Ovary (tissue), 9 donors: ENCODE data around the gene KISS1. TPM values are rescaled to one million over a fixed set of nuclear protein-coding genes. Genes with fewer than 3 reads are reported as not detected.
A peak's percentile ranks its signal among the peaks of the same experiment; 100 is the strongest.

Source experiments
- DNase-seq, 5 donors: peaks; one replicate each; pipeline ENCODE4 v3.0.0-alpha.2; 2019 to 2020
- H3K27ac ChIP-seq, 2 donors: fragments of 200-600 bp; one replicate each; pipeline versions ENCODE4 v1.5.1 to v1.8.0; 2019 to 2022
- H3K27me3 ChIP-seq: fragments of 200-600 bp; one replicate; pipeline ENCODE4 v1.8.0; 2022
- H3K36me3 ChIP-seq: fragments of 200-600 bp; sonication (generic); one replicate; pipeline ENCODE4 v1.5.1; 2019
- H3K4me1 ChIP-seq: one replicate; pipeline ENCODE4 v1.8.1; 2013; ENCODE audit warnings: mild to moderate bottlenecking, moderate library complexity; ENCODE audit not compliant: insufficient read depth
- H3K4me3 ChIP-seq: fragments of 200-600 bp; sonication (generic); one replicate; pipeline ENCODE4 v1.5.1; 2017
- H3K9me3 ChIP-seq, 2 donors: fragments of 200-600 bp in 1 of 2; sonication (generic) in 1 of 2; one replicate each; pipeline versions ENCODE4 v1.5.1 to v1.8.1; 2013 to 2019; ENCODE audit warnings: mild to moderate bottlenecking in 1 of 2, moderate library complexity in 1 of 2
- EP300 ChIP-seq: sonication (generic); formaldehyde crosslinking; IDR thresholded peaks from one replicate; pipeline ENCODE4 v1.6.1; 2017; ENCODE audit warnings: antibody characterized with exemption
- POLR2A ChIP-seq: fragments of 450-650 bp; IDR thresholded peaks from one replicate; pipeline ENCODE4 v1.6.1; 2017; ENCODE audit warnings: antibody characterized with exemption, mild to moderate bottlenecking, moderate library complexity
- WGBS, 3 donors: extraction: QIAGEN DNeasy Blood & Tissue Kit in 1 of 3; methylation state at CpG; one replicate each; pipeline versions ENCODE4 v1.1.5 to v1.1.7; 2013 to 2017; 5-methylcytosine and 5-hydroxymethylcytosine counted together
- intact Hi-C, 4 donors: fragments of 100-400 bp; cut with DNase I; formaldehyde crosslinking; loops; one replicate each; pipeline versions ENCODE4 v1.11.0 to v1.15.1; 2022 to 2023
- polyA plus RNA-seq, 2 donors: library from polyadenylated mRNA; stranded (reverse); fragments of 200-250 nt in 1 of 2; fragments of 350-450 nt in 1 of 2; fragmentation: Illumina TruSeq in 1 of 2; extraction: RNeasy Lipid Tissue Mini Kit (QIAGEN cat#74804) in 1 of 2; gene quantifications; one replicate each; pipeline ENCODE4 v1.2.3, GENCODE V29; 2013 to 2014
- total RNA-seq, 7 donors: library from RNA; depleted of rRNA in 2 of 7; stranded (reverse); fragments of >200 nt in 2 of 7; fragmentation: NEBNext Ultra II Directional in 3 of 7; extraction: Animal tissue kit (Norgen Biotek cat#: 25700) in 3 of 7; gene quantifications; one replicate each; pipeline versions ENCODE4 v1.1.0 to v1.2.4, GENCODE V29; 2016 to 2023
- TF ChIP-seq, protein P1 (sequence below), 3 donors: fragments of 450-650 bp in 2 of 3; fragments of 200-600 bp in 1 of 3; IDR thresholded peaks; one replicate each; pipeline versions ENCODE4 v1.5.1 to v1.8.0; 2016 to 2022; ENCODE audit warnings: antibody characterized with exemption in 3 of 3, mild to moderate bottlenecking in 1 of 3
- donor health status: DM: no; HTN: no; CAD: no; lungs with moderate emphysema.
- donor health status: DM: no; HTN: no; CAD: no.
- donor health status: Bipolar disorder and iron deficiency.
- donor health status: DM: yes; HTN: yes; CAD: no.
- donor health status: DM: no; HTN: no; CAD: no.
- donor health status: DM: yes; HTN: yes; CAD: no.

Gene KISS1
- total and polyA plus RNA-seq, 9 donors, result 0.35 TPM; not detected in 8

DNA sequence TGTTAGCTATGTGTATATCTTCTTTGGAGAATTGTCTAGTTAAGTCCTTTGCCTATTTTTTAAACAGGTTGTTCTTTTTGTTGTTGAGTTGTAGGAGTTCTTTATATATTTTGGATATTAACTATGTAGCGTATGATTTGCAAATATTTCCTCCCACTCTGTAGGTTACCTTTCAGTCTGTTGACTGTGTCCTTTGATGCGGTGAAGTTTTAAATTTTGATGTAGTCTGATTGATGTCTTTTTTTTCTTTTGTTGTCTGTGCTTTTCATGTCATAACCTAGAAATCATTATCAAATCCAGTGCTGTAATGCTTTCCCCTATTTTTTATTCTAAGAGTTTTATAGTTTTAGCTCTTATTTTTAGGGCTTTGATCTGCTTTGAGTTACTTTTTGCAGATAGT is 8.7 kb upstream of the KISS1 start:
- no peak for TF ChIP-seq EP300
- TF ChIP-seq POLR2A, result no peak
- TF ChIP-seq, protein P1, sequence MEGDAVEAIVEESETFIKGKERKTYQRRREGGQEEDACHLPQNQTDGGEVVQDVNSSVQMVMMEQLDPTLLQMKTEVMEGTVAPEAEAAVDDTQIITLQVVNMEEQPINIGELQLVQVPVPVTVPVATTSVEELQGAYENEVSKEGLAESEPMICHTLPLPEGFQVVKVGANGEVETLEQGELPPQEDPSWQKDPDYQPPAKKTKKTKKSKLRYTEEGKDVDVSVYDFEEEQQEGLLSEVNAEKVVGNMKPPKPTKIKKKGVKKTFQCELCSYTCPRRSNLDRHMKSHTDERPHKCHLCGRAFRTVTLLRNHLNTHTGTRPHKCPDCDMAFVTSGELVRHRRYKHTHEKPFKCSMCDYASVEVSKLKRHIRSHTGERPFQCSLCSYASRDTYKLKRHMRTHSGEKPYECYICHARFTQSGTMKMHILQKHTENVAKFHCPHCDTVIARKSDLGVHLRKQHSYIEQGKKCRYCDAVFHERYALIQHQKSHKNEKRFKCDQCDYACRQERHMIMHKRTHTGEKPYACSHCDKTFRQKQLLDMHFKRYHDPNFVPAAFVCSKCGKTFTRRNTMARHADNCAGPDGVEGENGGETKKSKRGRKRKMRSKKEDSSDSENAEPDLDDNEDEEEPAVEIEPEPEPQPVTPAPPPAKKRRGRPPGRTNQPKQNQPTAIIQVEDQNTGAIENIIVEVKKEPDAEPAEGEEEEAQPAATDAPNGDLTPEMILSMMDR (IDR thresholded peaks at IDR 0.05), result no peak
- Histone ChIP-seq H3K4me3 (no peak overlapping the region), H3K36me3 (no peaks in the 10 kb centered on the region), H3K27me3 (no peaks in the 10 kb centered on the region), H3K4me1 (peaks cover 1% of the 10 kb centered on the region), H3K27ac (no peak overlapping the region), H3K9me3 (no peaks in the 10 kb centered on the region)
- DNase-seq, result no peak
- intact Hi-C loops, result loop anchor here in 2 of 4 donors (5.0 kb wide), 2 partner anchors 43 to 343 kb away; partner anchors contain the start of gene SNRPE (in 1 of the 2)
- WGBS, 3 donors, result 86 to 99% (median 91%) methylated on average over 2 of the region's 2 CpGs

DNA sequence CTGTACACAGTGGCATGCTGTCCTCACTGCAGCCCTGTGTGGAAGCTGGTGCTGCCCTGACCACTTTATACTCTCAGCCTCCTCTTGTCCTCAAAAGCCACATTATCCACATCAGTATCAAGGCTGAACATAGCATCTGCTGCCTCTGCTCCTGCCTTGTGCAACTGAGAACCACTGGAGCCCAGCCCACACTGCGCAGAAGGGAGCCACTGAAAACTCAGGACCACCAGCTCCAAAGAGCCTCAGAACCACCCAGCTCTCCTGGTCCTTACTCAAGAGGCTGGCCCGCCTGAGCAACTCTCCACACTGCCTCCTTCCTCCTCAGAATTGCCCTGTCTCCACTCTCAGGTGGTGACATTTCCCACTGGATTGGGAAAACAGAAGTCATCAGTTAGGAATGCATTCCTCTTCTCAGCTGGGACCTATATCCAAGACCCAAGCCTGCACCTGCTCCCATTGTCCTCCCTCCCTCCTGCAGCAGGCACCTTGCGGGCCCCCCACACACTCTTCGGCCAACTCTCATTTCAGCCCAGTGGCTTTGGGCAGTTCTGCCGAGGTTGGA is 7.0 kb upstream of the KISS1 start:
- no peaks in the 10 kb centered on the region for H3K9me3 ChIP-seq
- intact Hi-C loops, result no loop called here

DNA sequence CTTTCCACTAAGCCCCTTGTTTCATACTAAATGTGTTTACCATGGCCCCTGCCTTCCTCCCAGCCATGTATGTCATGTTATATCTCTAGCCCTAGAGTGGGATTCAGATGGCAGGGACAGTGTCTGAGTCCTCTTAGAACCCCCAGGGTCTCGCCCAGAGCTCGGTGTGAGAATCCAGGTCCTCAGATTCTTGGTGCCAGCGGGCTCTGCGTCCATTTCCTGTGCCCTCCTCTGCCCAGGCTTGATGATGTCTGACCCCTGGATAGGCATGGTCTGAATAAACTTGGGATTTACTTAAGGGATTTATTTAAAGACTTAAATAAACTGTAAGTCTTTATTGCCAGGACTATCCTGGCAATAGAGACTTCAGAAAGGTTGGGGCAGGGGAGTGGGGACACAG is 6.2 kb upstream of the KISS1 start:
- H3K9me3 ChIP-seq, result no peaks in the 10 kb centered on the region
- H3K27me3 ChIP-seq, result no peaks in the 10 kb centered on the region
- peaks cover 9% of the 10 kb centered on the region for H3K4me1 ChIP-seq
- TF ChIP-seq, protein P1 (IDR thresholded peaks at IDR 0.05), result no peak
- TF ChIP-seq EP300, result no peak
- no peak for TF ChIP-seq POLR2A
- WGBS, 3 donors, result 90 to 93% (median 91%) methylated on average over 4 of the region's 4 CpGs
- H3K27ac ChIP-seq, result no peak overlapping the region
- intact Hi-C loops, result no loop called here
- H3K36me3 ChIP-seq, result no peaks in the 10 kb centered on the region
- DNase-seq, result no peak
- H3K4me3 ChIP-seq, result no peak overlapping the region

More for the DNA sequence above, 7.0 kb upstream of the KISS1 start:
- no peak for DNase-seq
- H3K27ac ChIP-seq, result no peak overlapping the region
- H3K36me3 ChIP-seq, result no peaks in the 10 kb centered on the region
- no peak for TF ChIP-seq EP300
- TF ChIP-seq, protein P1 (IDR thresholded peaks at IDR 0.05), result no peak
- no peak for TF ChIP-seq POLR2A
- H3K4me3 ChIP-seq, result no peak overlapping the region
- H3K4me1 ChIP-seq, result peaks cover 5% of the 10 kb centered on the region
- H3K27me3 ChIP-seq, result no peaks in the 10 kb centered on the region
- WGBS, 3 donors, result 79 to 87% (median 86%) methylated on average over 5 of the region's 5 CpGs

DNA sequence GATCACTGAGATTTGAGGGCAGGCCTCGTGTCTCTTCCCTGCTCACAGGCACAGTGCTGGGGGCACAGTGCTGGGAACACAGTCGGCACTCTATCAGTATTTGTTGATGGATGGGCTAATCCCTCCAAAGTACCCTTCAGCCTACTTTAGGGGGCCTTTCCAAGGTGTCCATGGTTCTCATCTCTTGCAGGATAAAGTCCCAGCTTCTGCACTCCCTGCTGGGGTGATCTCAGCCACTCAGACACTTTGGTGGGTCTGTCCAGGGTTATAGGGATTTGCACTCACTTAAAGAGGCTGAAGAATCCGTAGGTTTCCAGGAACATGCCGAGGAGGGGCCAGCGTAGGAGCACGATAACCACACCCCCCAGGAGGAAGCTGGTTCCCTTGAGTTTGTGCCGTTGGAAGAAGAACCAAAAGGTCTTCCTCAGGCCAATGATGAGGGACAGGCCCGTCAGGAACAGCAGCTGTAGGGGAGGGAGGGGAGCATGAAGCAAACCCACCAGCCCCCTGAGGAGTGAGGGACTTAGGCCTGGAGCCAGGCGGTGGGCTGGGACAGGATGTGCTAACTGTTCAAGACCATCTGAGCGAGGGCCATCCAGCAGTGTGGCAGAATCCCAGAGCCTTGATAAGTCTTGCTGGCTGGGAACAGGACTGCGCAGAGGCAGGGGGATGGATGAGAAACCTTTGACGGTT is 5.2 kb upstream of the KISS1 start:
- Histone ChIP-seq H3K4me1 (peaks cover 7% of the 10 kb centered on the region), H3K27ac (no peak overlapping the region), H3K4me3 (no peak overlapping the region), H3K27me3 (no peaks in the 10 kb centered on the region), H3K9me3 (no peaks in the 10 kb centered on the region), H3K36me3 (no peaks in the 10 kb centered on the region)
- TF ChIP-seq EP300 (no peak), POLR2A (no peak)
- TF ChIP-seq, protein P1 (IDR thresholded peaks at IDR 0.05), result no peak
- intact Hi-C loops, result no loop called here
- DNase-seq, result peak in 1 of 5 donors; percentile 24
- WGBS, 3 donors, result 83 to 87% (median 87%) methylated on average over 12 of the region's 12 CpGs
